HG03066 (cell line): ENCODE measurements around the gene PSMB8.
"Not testable (repeated sequence)": the region's sequence is repeated elsewhere in the genome, so short reads cannot be mapped to it uniquely, and the experiment has no call there.

Experiments used
- ATAC-seq: cut with Tn5 transposase; IDR thresholded peaks from one replicate; pipeline ENCODE4 v1.9.1; 2021; ENCODE audit warnings: low read depth; ENCODE audit not compliant: unreplicated experiment

PSMB8 gene

GRCh38 chr6:32843979-32844838 lies at the start of gene PSMB8:
PSMB8 (minus strand) TSS chr6:32844047; CDS start chr6:32843996, 51 bp downstream.
- ATAC-seq, result peak; percentile 69

- no peak for ATAC-seq
These were observed 47.0 kb upstream of the PSMB8 start for GRCh38 chr6:32890831-32891230.

- ATAC-seq, result no peak
These were observed 45.7 kb upstream of the PSMB8 start for GRCh38 chr6:32889533-32889932.

GRCh38 chr6:32888576-32888975 lies 44.7 kb upstream of the PSMB8 start:
- no peak for ATAC-seq

GRCh38 chr6:32887616-32888015 lies 43.8 kb upstream of the PSMB8 start:
- ATAC-seq, result no peak

- ATAC-seq, result no peak
These were observed 43.0 kb upstream of the PSMB8 start for GRCh38 chr6:32886681-32887383.

GRCh38 chr6:32885698-32886286 lies 41.9 kb upstream of the PSMB8 start:
- ATAC-seq, result no peak

- no peak for ATAC-seq
These were observed 39.9 kb upstream of the PSMB8 start for GRCh38 chr6:32883789-32884188.

GRCh38 chr6:32882879-32883250 lies 39.0 kb upstream of the PSMB8 start:
- no peak for ATAC-seq

GRCh38 chr6:32880962-32881361 lies 37.1 kb upstream of the PSMB8 start:
- ATAC-seq, result not testable (repeated sequence)

- ATAC-seq, result no peak
These were observed 35.8 kb upstream of the PSMB8 start for GRCh38 chr6:32879691-32880090.

- no peak for ATAC-seq
These were observed 32.8 kb upstream of the PSMB8 start for GRCh38 chr6:32876603-32877002.

GRCh38 chr6:32873947-32874346 lies 30.1 kb upstream of the PSMB8 start:
- not testable (repeated sequence) for ATAC-seq

- no peak for ATAC-seq
These were observed 24.5 kb upstream of the PSMB8 start for GRCh38 chr6:32868257-32868788.

GRCh38 chr6:32867554-32868256 lies 23.9 kb upstream of the PSMB8 start:
- no peak for ATAC-seq

- no peak for ATAC-seq
These were observed 23.2 kb upstream of the PSMB8 start for GRCh38 chr6:32867022-32867477.

- no peak for ATAC-seq
These were observed 22.0 kb upstream of the PSMB8 start for GRCh38 chr6:32865724-32866443.

GRCh38 chr6:32862725-32863124 lies 18.9 kb upstream of the PSMB8 start:
- ATAC-seq, result no peak

GRCh38 chr6:32860674-32861073 lies 16.8 kb upstream of the PSMB8 start:
- no peak for ATAC-seq

- ATAC-seq, result no peak
These were observed 14.3 kb upstream of the PSMB8 start for GRCh38 chr6:32858194-32858593.
